ENCODE measurements around the gene UNC5C.
"Not testable (repeated sequence)": the region's sequence is repeated elsewhere in the genome, so short reads cannot be mapped to it uniquely, and the experiment has no call there.

The UNC5C gene

DNA sequence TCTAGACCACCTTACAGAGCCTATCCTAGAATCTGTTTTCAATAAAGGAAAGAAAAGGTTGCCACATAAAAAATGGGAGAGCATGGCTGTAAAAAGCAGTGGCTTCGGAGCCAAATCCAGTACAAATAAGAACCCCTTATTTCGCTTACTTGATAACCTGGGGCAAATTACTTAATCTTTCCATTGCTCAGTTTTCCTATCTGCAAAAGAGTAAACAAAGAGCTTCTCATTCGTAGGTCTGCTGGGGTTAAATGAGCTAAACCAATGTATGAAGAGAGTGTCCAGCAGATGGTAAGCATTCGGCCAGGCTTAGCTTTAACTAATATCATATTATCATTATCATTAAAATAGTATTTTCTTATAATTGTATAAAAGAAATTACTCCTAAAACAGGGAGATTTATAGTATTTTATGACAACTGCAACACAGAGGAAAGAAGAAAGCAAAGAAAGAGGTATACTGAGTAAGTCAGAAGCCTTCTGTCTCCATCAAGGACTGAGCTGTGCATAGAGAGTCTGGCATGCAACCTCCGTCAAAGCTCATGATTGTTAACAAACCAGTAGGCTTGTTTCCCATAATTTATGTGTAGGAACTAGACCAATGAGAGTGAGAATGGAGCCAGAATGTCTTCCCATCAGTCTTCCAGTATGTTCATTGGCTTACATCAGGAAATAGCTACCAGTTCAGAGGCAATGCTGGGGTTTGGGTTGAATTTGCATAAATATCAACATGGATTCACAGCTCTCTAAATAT is 364.9 kb downstream of the UNC5C start:
- H3K4me3 ChIP-seq (ENCODE audit: low read depth, low read length) = no peak overlapping the region
- TF ChIP-seq, protein P1, sequence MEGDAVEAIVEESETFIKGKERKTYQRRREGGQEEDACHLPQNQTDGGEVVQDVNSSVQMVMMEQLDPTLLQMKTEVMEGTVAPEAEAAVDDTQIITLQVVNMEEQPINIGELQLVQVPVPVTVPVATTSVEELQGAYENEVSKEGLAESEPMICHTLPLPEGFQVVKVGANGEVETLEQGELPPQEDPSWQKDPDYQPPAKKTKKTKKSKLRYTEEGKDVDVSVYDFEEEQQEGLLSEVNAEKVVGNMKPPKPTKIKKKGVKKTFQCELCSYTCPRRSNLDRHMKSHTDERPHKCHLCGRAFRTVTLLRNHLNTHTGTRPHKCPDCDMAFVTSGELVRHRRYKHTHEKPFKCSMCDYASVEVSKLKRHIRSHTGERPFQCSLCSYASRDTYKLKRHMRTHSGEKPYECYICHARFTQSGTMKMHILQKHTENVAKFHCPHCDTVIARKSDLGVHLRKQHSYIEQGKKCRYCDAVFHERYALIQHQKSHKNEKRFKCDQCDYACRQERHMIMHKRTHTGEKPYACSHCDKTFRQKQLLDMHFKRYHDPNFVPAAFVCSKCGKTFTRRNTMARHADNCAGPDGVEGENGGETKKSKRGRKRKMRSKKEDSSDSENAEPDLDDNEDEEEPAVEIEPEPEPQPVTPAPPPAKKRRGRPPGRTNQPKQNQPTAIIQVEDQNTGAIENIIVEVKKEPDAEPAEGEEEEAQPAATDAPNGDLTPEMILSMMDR (IDR thresholded peaks at IDR 0.05; ENCODE audit: borderline replicate concordance, insufficient read depth, low read depth, low read length) = no peak

DNA sequence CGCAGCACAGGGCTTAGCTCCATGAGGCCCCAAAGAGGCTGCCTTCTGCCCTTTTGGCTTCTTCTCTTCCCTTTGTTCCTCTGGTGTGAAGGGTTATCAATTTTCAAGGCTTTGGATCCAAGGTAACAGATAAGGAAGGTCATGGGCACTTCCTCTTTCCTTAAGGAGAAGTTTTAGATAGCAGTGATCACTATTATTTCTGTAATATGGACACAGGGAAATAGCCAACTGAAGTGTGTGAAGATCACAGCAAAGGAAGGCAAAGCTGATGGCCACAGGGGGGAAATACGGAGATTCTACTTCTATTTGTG is 366.8 kb downstream of the UNC5C start:
- no peak overlapping the region for H3K4me3 ChIP-seq (ENCODE audit: low read depth, low read length)
- TF ChIP-seq, protein P1 (IDR thresholded peaks at IDR 0.05; ENCODE audit: borderline replicate concordance, insufficient read depth, low read depth, low read length) = no peak

DNA sequence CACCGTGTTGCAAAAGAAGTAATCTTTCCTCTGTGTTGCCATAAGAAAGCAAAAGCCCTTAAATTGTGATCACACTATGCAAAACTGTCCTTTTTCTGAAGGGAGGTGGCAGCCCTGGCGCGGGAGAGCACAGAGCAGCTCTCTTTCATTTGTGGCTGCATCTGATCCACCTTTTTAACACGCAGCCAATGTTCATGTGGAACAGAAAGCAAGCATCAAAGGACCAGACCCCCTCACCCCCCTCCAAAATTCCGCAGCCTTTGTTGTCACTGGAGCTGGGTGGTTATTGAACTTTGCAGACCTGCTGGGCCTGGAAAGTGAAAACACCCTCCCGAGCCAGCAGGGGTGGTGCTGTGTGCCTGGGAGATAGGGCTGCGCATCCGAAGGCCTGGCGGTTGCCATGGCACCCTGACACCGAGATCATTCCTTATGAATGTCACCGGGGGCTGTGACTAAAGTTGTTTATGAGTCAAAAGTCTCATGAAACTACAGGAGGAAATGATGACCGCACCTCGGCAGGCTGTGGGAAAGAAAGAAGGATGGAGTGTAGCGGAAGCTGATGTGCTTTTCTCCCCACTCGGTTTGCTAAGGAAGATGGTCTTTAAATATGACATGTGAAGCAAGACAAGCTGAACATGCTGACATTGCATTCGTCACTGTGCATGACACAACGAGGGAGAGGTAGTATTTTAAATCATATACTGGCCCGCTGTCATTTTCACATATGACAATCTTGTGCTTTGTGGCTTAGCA is 367.4 kb downstream of the UNC5C start:
- TF ChIP-seq, protein P1 (IDR thresholded peaks at IDR 0.05; ENCODE audit: borderline replicate concordance, insufficient read depth, low read depth, low read length) = no peak
- no peak overlapping the region for H3K4me3 ChIP-seq (ENCODE audit: low read depth, low read length)

DNA sequence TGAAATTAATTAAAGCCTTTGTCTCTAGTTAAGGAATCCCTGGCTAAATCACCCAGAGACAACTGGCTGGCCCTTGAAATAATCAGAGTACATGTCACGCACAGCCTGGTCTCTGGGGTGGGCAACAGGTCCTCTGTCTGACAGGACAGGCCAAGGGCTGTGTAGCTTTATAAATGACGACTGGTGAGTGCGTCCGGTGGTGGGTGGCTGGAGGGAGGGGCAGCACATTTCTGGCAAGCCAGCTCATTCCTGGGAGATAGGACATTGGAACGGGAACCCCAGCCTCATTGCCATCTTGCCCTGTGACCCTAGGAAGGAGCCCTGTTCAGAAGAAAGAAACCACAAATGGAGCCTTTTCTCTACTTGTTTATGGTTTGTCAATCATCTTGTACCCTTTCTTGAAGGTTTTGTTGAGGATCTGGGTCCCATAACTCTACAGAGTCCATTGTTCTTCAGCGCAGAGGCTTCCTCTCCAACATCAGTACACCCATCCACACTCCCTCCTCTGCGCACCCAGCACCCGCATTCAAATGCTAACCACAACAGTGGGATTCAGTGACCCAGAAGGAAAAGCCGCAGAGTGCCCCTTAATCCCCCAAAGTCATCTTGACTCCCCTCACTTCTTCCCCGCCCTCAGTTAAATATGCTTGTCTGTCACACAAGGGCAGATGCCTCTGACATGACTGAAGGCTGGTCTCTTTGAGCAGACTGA is 368.1 kb downstream of the UNC5C start:
- TF ChIP-seq, protein P1 (IDR thresholded peaks at IDR 0.05; ENCODE audit: borderline replicate concordance, insufficient read depth, low read depth, low read length) = no peak
- H3K4me3 ChIP-seq (ENCODE audit: low read depth, low read length) = no peak overlapping the region

DNA sequence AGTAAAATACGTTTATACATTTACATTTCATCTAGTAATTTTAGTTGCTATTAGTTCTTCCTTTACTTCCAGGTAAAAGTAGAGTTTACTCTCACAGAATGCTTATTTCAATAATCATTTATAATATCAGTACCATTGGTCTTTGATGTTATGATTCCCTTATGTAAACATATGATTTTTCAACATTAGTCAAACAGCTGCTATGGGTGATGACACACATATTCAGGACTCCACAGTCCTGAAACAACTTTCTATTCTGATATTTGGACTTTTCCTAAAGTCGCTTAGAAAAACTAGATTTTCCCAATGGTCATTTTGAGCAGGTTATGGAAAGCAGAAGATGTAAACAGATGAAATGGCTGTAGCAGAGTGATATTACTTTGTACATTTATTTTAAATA is 369.8 kb downstream of the UNC5C start:
- H3K4me3 ChIP-seq (ENCODE audit: low read depth, low read length) = no peak overlapping the region
- TF ChIP-seq, protein P1 (IDR thresholded peaks at IDR 0.05; ENCODE audit: borderline replicate concordance, insufficient read depth, low read depth, low read length) = no peak

DNA sequence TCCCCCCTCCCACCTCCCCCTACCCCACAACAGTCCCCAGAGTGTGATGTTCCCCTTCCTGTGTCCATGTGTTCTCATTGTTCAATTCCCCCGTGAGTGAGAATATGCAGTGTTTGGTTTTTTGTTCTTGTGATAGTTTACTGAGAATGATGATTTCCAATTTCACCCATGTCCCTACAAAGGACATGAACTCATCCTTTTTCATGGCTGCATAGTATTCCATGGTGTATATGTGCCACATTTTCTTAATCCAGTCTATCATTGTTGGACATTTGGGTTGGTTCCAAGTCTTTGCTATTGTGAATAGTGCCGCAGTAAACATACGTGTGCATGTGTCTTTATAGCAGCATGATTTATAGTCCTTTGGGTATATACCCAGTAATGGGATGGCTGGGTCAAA is 377.4 kb downstream of the UNC5C start:
- H3K4me3 ChIP-seq (ENCODE audit: low read depth, low read length) = not testable (repeated sequence)

DNA sequence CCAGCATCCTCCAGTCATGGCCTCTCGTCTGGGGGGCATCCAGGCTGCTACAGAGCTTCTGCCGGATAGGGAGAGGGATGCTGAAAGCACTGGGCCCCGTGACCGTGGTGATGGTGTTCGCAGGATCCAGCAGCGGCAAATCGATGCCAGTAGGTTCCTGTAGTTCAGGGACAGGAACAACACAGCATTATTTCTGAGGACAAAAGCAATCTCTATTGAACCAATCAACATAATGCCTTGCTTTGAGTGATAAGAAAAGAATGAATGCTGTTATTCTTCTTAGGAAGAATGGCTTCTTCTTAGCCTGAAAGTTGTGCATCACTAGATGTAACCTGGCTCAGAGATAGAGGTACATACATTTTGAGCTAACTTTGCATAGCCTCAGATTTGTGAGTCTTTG is 378.6 kb downstream of the UNC5C start:
- TF ChIP-seq, protein P1 (IDR thresholded peaks at IDR 0.05; ENCODE audit: borderline replicate concordance, insufficient read depth, low read depth, low read length) = no peak
- no peak overlapping the region for H3K4me3 ChIP-seq (ENCODE audit: low read depth, low read length)
